ENCODE results near the gene ZFP69B.
A peak's percentile ranks its signal among the peaks of the same experiment; 100 is the strongest.
"Not testable (repeated sequence)": the region's sequence is repeated elsewhere in the genome, so short reads cannot be mapped to it uniquely, and the experiment has no call there.

Gene ZFP69B

DNA sequence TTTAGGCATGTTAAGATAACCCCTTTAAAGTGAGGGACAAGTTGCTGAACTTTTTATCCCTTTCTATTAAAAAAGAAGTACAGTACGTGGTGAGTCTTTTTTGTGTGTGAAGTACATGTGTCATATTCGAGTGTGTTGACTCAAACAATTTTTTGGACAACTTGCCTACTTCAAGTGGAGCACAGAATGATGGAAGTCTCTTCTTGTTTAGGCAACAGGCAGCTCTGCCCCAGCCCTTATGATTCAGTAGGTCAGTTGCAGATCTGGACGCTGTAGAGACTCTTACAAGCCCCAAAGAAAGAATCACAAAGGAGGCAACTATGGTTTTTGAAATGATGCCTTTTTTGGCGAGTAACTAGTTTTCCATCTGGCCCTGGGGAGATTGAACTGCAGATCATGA, 14.4 kb upstream of the ZFP69B start:
- DNase-seq (ENCODE audit: low spot score): no peak

DNA sequence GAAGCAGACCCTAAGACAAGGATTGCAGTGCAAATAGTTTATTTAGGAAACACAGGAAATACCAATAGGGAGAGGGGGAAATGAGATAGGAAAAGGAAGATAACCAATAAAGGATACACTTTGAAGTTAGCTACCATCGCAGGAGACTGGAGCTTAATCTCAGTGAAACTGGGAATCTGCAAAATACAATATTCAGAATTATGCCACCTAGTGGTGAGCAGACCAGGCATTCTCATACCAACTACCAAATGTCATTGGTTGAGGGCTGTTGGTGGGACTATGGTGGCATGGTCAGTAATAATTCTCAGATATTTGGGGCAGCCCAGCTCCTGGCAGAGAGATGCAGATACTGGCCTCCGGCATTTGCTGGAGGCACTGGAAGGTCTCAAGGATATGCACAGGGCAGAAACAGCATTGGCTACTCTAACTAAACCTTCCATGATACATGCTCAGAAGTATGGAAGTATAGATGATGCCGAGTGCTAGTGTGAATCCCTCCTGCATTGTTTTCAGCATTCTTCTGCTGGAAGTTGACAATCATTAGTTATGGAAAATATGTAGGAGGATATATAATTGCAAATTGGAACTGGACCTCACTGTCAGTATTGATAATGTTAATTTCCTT, 11.8 kb upstream of the ZFP69B start:
- peak; percentile 54 for DNase-seq (ENCODE audit: low spot score)

GRCh38 chr1:40439247-40439646, 11.0 kb upstream of the ZFP69B start:
- DNase-seq (ENCODE audit: low spot score): no peak

DNA sequence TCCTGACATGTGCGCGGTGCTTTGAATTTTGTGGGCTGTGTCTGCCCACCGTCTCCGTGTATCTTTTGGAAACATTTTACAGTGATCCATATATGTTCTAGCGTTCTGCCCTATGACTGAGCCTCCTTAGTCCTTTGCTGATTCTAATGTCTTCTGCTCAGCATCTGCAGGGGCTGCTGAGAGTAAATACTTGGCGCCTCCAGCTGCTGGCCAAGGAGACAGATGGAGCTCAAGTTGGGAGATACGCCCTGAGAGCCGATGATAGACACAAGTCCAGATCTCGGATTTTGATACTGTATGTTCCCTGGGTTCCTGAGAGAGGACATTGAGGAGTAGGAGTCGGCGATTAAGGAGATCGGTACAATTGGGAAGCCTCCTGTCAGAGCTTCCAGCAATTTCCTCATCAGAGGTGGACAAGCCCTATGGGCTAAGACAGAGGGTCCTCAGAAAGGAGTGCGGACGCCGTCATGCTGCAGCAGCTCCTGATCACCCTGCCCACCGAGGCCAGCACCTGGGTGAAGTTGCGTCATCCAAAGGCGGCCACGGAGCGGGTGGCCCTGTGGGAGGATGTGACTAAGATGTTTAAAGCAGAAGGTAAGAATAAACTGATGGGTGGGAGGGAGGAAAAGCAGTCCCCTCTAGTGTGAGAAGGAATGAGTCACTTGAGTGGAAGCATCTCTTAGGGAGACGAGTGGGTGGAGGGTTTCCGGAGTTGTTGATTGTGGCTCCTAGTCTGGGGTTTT, 390 bp downstream of the ZFP69B start:
- no peak for DNase-seq (ENCODE audit: low spot score)

DNA sequence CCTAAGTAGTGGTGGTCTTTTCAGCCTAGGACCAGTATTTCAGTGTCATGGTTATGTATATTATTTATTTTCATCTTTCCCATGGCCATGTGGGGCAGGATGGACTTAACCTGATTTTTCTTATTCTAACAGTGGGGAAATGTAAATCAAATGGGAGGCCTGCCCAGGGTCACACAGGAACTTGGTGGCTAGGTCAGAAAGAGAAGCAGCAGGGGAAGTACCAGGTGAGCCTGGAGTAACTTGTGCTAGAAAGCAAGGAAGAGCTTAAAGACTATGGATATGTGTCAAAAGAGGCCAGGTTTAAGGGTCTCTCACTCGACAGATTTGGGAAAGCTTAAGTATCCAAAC, 936 bp downstream of the ZFP69B start:
- peak; percentile 2 for DNase-seq (ENCODE audit: low spot score)

DNA sequence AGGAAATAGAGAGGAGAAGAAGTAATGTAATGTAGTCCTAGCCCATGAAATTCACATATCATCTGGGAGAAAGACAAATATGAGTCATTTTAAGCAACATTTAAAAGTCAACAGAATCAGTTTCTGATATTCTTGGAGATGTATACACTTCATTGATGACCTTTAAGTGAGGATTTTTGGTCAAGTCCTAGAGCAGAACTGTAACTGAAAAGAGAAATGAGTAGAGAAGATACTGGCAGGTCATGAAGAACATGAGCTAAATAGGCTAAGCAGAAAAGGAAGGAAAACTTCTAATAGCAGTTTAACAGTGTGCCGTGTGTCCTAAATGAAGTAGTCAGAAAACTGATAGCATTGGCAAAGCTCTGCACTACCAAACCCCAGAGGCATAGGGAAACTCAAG, 4.6 kb downstream of the ZFP69B start:
- DNase-seq (ENCODE audit: low spot score): no peak

GRCh38 chr1:40462956-40463590, 12.8 kb downstream of the ZFP69B start:
- DNase-seq (ENCODE audit: low spot score): no peak

DNA sequence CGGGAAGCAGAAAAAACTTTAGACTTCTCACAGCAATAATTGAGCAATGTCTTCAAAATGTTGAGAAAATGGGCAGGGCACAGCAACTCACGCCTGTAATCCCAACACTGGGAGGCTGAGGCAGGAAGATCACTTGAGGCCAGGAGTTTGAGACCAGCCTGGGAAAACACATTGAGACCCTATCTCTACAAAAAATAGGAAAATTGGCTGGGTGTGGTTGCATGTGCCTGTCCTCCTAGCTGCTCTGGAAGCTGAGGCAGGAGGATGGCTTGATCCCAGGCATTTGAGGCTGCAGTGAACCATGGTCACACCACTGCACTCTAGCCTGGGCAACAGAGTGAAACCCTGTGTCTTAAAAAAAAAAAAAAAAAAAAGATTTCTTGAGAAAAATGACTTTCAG, 19.1 kb downstream of the ZFP69B start:
- no peak for DNase-seq (ENCODE audit: low spot score)

GRCh38 chr1:40475268-40475667, 25.0 kb downstream of the ZFP69B start:
- DNase-seq (ENCODE audit: low spot score): no peak

GRCh38 chr1:40476924-40477677, 26.8 kb downstream of the ZFP69B start, which contains the start of gene ZFP69:
Gene ZFP69, plus strand, starts transcription at chr1:40477290. Its CDS starts 2,072 bp downstream, at chr1:40479362.
- DNase-seq (ENCODE audit: low spot score): peak; percentile 52

- DNase-seq (ENCODE audit: low spot score): peak; percentile 13
Observed at GRCh38 chr1:40477678-40478053, 27.4 kb downstream of the ZFP69B start.

DNA sequence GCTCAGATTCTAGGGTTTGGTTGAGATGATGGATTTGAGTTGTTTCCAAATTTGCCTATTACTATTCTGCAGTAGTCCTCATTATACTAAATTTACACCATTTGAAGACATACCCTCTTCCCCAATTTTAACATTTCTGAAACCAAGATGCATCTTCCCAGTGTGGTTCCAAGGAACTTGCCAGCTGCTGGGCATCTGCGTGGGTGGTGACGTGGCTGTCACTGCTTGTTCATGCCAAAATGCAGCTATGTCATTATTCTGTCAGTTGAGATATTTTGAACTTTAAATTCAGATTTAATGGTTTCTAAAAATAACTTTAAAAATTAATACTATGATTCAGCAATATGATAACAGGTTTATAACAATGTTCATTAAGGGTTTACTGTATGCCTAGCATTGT, 28.0 kb downstream of the ZFP69B start:
- DNase-seq (ENCODE audit: low spot score): peak; percentile 1

- DNase-seq (ENCODE audit: low spot score): no peak
Observed at GRCh38 chr1:40479156-40479555, 28.9 kb downstream of the ZFP69B start.

DNA sequence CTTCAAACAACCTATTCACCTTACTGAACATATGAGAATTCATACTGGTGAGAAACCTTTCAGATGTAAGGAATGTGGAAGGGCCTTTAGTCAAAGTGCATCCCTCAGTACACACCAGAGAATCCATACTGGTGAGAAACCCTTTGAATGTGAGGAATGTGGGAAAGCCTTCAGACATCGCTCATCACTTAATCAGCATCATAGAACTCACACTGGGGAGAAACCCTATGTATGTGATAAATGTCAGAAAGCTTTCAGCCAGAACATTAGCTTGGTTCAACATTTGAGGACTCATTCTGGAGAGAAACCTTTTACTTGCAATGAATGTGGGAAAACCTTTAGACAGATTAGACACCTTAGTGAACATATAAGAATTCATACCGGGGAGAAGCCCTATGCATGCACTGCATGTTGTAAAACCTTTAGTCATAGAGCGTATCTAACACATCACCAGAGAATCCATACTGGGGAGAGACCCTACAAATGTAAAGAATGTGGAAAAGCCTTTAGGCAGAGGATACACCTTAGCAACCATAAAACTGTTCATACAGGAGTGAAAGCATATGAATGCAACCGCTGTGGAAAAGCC, 45.1 kb downstream of the ZFP69B start:
- no peak for DNase-seq (ENCODE audit: low spot score)

GRCh38 chr1:40502651-40503050, 52.4 kb downstream of the ZFP69B start:
- DNase-seq (ENCODE audit: low spot score): not testable (repeated sequence)

DNA sequence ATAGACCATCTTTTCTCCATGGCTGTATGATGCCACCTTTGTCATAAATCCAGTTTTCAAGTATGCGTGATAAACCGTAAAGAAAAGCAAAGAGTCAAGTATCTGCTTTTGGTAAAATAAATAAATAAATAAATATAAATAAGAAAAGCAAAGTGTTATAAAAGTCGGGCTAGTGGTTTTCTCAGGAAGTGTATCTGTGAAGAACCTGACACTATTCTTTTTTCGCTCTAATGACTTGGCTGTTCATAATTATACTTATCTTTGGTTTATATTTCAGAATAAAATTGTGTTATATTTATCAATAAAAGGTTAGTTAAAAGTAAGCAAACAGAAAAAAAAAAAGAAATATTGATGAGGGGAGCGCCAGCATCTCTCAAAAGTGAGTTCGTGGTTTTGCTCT, 57.7 kb downstream of the ZFP69B start:
- DNase-seq (ENCODE audit: low spot score): no peak

DNA sequence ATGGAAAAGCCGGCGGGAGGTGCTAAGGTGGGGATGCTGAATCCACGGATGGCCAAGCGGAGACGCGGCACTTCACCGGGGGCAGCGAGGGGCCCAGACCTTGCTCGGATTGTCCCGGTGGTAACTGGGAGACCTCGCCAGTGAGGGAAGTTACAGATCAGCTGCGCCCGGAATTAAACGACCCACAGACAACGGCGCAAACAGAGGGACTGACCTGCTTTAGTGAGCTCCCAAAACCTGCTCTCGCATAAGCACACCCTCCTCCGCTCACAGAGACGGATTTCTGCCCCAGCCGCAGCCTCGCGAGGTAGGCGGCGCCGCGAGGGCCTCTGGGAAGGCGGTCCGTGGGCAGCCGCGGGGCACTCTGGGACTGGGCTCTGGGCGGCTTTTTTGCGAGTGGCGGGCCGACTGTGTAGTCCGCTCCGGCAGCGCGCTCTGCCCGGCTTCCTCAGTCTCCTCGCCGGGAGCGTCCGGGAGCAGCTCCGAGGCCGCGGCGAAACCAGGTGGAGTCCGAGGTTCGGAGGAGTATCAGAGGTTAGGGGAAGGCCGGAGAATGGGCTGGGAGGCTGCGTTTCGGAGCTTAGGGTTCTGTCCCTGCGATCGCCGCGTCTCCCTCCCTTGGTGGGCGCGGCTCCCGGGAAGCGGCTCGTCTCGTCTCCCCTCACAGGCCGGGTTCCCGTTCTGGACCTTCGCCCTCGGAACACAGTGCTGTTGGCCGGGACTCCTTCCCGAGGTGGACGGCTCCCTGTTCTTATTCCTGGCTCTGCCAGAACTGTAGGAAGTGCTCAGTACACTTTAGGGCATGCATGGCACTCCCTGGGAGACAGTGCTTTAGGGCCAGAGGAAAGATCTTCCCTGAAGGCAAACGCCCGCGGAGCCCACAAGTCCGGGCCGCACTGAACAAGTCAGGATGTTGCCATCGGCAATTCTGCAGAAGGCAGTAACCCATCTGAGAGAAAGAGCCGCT, 58.4 kb downstream of the ZFP69B start, which contains the start of gene EXO5:
TSS of gene EXO5 (plus strand) at position 393 of the 967 bp plus-strand sequence. CDS start 5,778 bp downstream, outside the sequence.
- peak; percentile 56 for DNase-seq (ENCODE audit: low spot score)

Data from globus pallidus (tissue), 1 donor.